HepG2 (cell line): ENCODE data around the gene CLDN20. TPM values are rescaled to one million over a fixed set of nuclear protein-coding genes. Genes with fewer than 3 reads are reported as not detected.
A peak's percentile ranks its signal among the peaks of the same experiment; 100 is the strongest.

Experiments used
- AHR ChIP-seq: IDR thresholded peaks from 2 replicates; pipeline ENCODE4 v1.6.1; 2018; ENCODE audit warnings: missing genetic modification reagents, missing compliant biosample characterization
- CBX5 ChIP-seq: sonication (generic); formaldehyde crosslinking; IDR thresholded peaks from 2 replicates; pipeline ENCODE4 v1.4.0; 2020; ENCODE audit warnings: missing genetic modification reagents, borderline replicate concordance
- CCAR2 ChIP-seq: fragments of 200-400 bp; formaldehyde crosslinking; optimal IDR thresholded peaks from 2 replicates; pipeline ENCODE3; 2018; ENCODE audit warnings: low read depth, mild to moderate bottlenecking, low read length, moderate library complexity
- CHCHD3 ChIP-seq: sonication (generic); formaldehyde crosslinking; IDR thresholded peaks from 2 replicates; pipeline ENCODE4 v1.8.0; 2022; ENCODE audit warnings: mild to moderate bottlenecking, missing genetic modification reagents, moderate library complexity
- GATAD1 ChIP-seq: IDR thresholded peaks from 2 replicates; pipeline ENCODE4 v1.6.1; 2016; ENCODE audit warnings: missing genetic modification reagents, missing compliant biosample characterization
- HMGA1 ChIP-seq: sonication (generic); formaldehyde crosslinking; conservative IDR thresholded peaks from 2 replicates; pipeline ENCODE4 v1.4.0; 2020; ENCODE audit warnings: missing genetic modification reagents
- KAT7 ChIP-seq: IDR thresholded peaks from 2 replicates; pipeline ENCODE4 v1.6.1; 2018; ENCODE audit warnings: borderline replicate concordance, missing compliant biosample characterization
- MED13 ChIP-seq: sonication (generic); formaldehyde crosslinking; IDR thresholded peaks from 2 replicates; pipeline ENCODE4 v1.5.0; 2020; ENCODE audit warnings: missing genetic modification reagents
- MXD4 ChIP-seq: IDR thresholded peaks from 2 replicates; pipeline ENCODE4 v1.6.1; 2016; ENCODE audit warnings: mild to moderate bottlenecking, missing biosample characterization, missing genetic modification reagents
- NFYC ChIP-seq: IDR thresholded peaks from 2 replicates; pipeline ENCODE4 v1.6.1; 2016; ENCODE audit warnings: missing genetic modification reagents, missing compliant biosample characterization
- POLR2G ChIP-seq: fragments of 200-400 bp; formaldehyde crosslinking; IDR thresholded peaks from 2 replicates; pipeline ENCODE4 v1.6.1; 2018; ENCODE audit warnings: mild to moderate bottlenecking, low read depth, low read length, moderate library complexity
- PPARG ChIP-seq: conservative IDR thresholded peaks from 2 replicates; pipeline ENCODE4 v1.6.1; 2016; ENCODE audit warnings: missing biosample characterization, missing genetic modification reagents
- RXRA ChIP-seq: sonication (generic); formaldehyde crosslinking; IDR thresholded peaks from 2 replicates; pipeline ENCODE4 v1.5.1; 2020; ENCODE audit warnings: missing genetic modification reagents
- RXRB ChIP-seq: IDR thresholded peaks from 2 replicates; pipeline ENCODE4 v1.6.1; 2016; ENCODE audit warnings: borderline replicate concordance, missing genetic modification reagents, missing compliant biosample characterization
- SP4 ChIP-seq: sonication (generic); formaldehyde crosslinking; IDR thresholded peaks from 2 replicates; pipeline ENCODE4 v1.8.1; 2023; ENCODE audit warnings: mild to moderate bottlenecking, missing genetic modification reagents
- TARDBP ChIP-seq: sonication (generic); formaldehyde crosslinking; IDR thresholded peaks from 2 replicates; pipeline ENCODE4 v1.8.0; 2022; ENCODE audit warnings: mild to moderate bottlenecking, missing genetic modification reagents
- TCF7L2 ChIP-seq: IDR thresholded peaks from 2 replicates; pipeline ENCODE4 v1.6.1; 2011; ENCODE audit warnings: mild to moderate bottlenecking, low read depth, low read length, moderate library complexity
- ZBTB34 ChIP-seq: sonication (generic); formaldehyde crosslinking; IDR thresholded peaks from 2 replicates; pipeline ENCODE4 v1.8.0; 2022; ENCODE audit warnings: mild to moderate bottlenecking, missing genetic modification reagents
- ZNF280B ChIP-seq: sonication (generic); formaldehyde crosslinking; IDR thresholded peaks from 2 replicates; pipeline ENCODE4 v1.5.0; 2020; ENCODE audit warnings: missing genetic modification reagents, mild to moderate bottlenecking, borderline replicate concordance
- ZNF30 ChIP-seq: sonication (generic); formaldehyde crosslinking; IDR thresholded peaks from 2 replicates; pipeline ENCODE4 v1.5.0; 2020; ENCODE audit warnings: mild to moderate bottlenecking, missing genetic modification reagents
- ZNF432 ChIP-seq: sonication (generic); formaldehyde crosslinking; IDR thresholded peaks from 2 replicates; pipeline ENCODE4 v1.5.0; 2020; ENCODE audit warnings: missing genetic modification reagents, mild to moderate bottlenecking, borderline replicate concordance
- ZNF564 ChIP-seq: sonication (generic); formaldehyde crosslinking; IDR thresholded peaks from 2 replicates; pipeline ENCODE4 v1.8.1; 2023; ENCODE audit warnings: mild to moderate bottlenecking, missing genetic modification reagents
- ZNF569 ChIP-seq: sonication (generic); formaldehyde crosslinking; IDR thresholded peaks from 2 replicates; pipeline ENCODE4 v1.5.0; 2020; ENCODE audit warnings: mild to moderate bottlenecking, missing genetic modification reagents, moderate library complexity, borderline replicate concordance
- ZNF678 ChIP-seq: sonication (generic); formaldehyde crosslinking; IDR thresholded peaks from 2 replicates; pipeline ENCODE4 v1.4.0; 2020; ENCODE audit warnings: mild to moderate bottlenecking, missing genetic modification reagents
- ZNF773 ChIP-seq: sonication (generic); formaldehyde crosslinking; IDR thresholded peaks from 2 replicates; pipeline ENCODE4 v1.4.0; 2020; ENCODE audit warnings: missing genetic modification reagents, borderline replicate concordance
- ZNF775 ChIP-seq: sonication (generic); formaldehyde crosslinking; IDR thresholded peaks from 2 replicates; pipeline ENCODE4 v1.4.0; 2020; ENCODE audit warnings: missing genetic modification reagents, mild to moderate bottlenecking, moderate library complexity, borderline replicate concordance
- polyA plus RNA-seq, 8 experiments: library from polyadenylated mRNA; depleted of rRNA in 3 of 8; stranded (reverse) in 7 of 8; unstranded in 1 of 8; fragments of >200 nt; fragmentation: Illumina TruSeq in 4 of 8; extraction: Trizol in 4 of 8; gene quantifications; 2 replicates each; pipeline versions ENCODE4 v1.2.1 to v1.2.3, GENCODE V29; 2011 to 2016; ENCODE audit warnings: low read depth in 4 of 8, missing spikeins in 1 of 8, mixed read lengths in 1 of 8; ENCODE audit not compliant: insufficient read depth in 1 of 8
- total RNA-seq, 5 experiments: library from RNA; depleted of rRNA; stranded (reverse); fragments of >200 nt; fragmentation: Illumina TruSeq; extraction: Trizol; gene quantifications; 2 replicates each; pipeline ENCODE4 v1.2.3, GENCODE V29; 2016; ENCODE audit warnings: low read depth in 1 of 5
- TF ChIP-seq, protein P1 (sequence below): sonication (generic); formaldehyde crosslinking; IDR thresholded peaks from 2 replicates; pipeline ENCODE4 v1.9.0; 2021; ENCODE audit warnings: missing genetic modification reagents, borderline replicate concordance
- TF ChIP-seq, protein P2 (sequence below): IDR thresholded peaks from 2 replicates; pipeline ENCODE4 v1.6.1; 2012; ENCODE audit warnings: inconsistent platforms

CLDN20 gene
- total and polyA plus RNA-seq, 2 of the 13 experiments (the other 11 are each of a cell fraction or from before 2014, with no cell fraction given), result not detected

GRCh38 chr6:155314092-155314772, 50.4 kb downstream of the CLDN20 start, which contains the start of gene TFB1M (continued):
- TF ChIP-seq ZNF280B (CRISPR knock-in tag) (no peak; the same call in 1 of the 2 replicates), NFYC (CRISPR knock-in tag) (peak; percentile 85), CCAR2 (no peak), ZNF569 (CRISPR knock-in tag) (no peak), MED13 (CRISPR knock-in tag) (peak; percentile 45; the same call in 1 of the 2 replicates), SP4 (CRISPR knock-in tag) (peak; percentile 73; the same call in 1 of the 2 replicates), KAT7 (CRISPR knock-in tag) (peak; percentile 60; the same call in 1 of the 2 replicates), AHR (peak; percentile 77), POLR2G (peak; percentile 87), ZNF564 (CRISPR knock-in tag) (no peak), CHCHD3 (CRISPR knock-in tag) (no peak), ZNF30 (no peak), MXD4 (CRISPR knock-in tag) (peak; percentile 59; the same call in 1 of the 2 replicates), ZBTB34 (CRISPR knock-in tag) (no peak), TCF7L2 (no peak), GATAD1 (CRISPR knock-in tag) (peak; percentile 77), CBX5 (peak; percentile 29; the same call in 1 of the 2 replicates), ZNF432 (CRISPR knock-in tag) (no peak), RXRA (peak; percentile 86), ZNF678 (no peak; the same call in 1 of the 2 replicates), HMGA1 (CRISPR knock-in tag) (no peak), PPARG (CRISPR knock-in tag) (0 out of 2 replicates have a peak, but pooled peaks have one; percentile 4), ZNF775 (CRISPR knock-in tag) (no peak; the same call in 1 of the 2 replicates), TARDBP (no peak), ZNF773 (CRISPR knock-in tag) (peak; percentile 76; the same call in 1 of the 2 replicates), RXRB (CRISPR knock-in tag) (peak; percentile 26; the same call in 1 of the 2 replicates)
- TF ChIP-seq, protein P1, sequence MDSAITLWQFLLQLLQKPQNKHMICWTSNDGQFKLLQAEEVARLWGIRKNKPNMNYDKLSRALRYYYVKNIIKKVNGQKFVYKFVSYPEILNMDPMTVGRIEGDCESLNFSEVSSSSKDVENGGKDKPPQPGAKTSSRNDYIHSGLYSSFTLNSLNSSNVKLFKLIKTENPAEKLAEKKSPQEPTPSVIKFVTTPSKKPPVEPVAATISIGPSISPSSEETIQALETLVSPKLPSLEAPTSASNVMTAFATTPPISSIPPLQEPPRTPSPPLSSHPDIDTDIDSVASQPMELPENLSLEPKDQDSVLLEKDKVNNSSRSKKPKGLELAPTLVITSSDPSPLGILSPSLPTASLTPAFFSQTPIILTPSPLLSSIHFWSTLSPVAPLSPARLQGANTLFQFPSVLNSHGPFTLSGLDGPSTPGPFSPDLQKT (CRISPR knock-in tag), result no peak
- TF ChIP-seq, protein P2, sequence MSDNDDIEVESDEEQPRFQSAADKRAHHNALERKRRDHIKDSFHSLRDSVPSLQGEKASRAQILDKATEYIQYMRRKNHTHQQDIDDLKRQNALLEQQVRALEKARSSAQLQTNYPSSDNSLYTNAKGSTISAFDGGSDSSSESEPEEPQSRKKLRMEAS, result peak; percentile 64
